ENCODE data around the gene FNBP1.

DNA sequence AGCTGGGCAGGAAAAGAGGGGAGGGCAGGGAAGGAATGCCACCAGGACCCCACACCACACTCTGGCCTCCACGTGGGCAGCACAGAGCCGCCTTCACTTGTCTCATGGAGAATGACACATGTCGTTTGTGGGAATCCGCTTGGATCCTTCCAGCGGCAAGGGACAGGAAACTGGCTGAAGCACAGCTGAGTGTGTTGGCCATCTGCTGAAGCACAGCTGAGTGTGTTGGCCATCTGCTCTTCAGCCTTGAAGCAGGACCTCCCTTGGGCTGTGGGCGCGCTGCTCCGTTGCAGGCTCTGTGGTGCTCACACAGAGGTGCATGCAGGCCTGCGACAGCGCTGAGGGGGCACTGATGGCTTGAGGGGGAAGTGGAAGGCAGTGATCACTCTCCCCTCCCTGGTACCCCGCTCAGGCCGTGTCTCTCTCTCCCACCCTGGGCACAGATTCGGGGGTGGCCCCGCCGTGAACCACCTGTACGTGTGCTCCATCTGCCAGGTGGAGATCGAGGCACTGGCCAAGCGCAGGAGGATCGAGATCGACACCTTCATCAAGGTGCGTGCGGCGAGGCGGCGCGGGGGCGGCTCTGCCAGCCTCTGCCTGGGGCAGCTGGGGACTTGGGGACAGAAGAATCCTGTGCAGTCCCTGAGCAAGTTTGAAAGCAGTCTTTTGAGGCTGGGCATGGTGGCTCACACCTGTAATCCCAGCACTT is 167.1 kb downstream of the FNBP1 start:
- TF ChIP-seq CTCF (CRISPR knock-in tag; IDR thresholded peaks at IDR 0.05) = no peak
- TF ChIP-seq FOXP4 (CRISPR knock-in tag; IDR thresholded peaks at IDR 0.05) = no peak
- TF ChIP-seq NR2F1 (CRISPR knock-in tag; IDR thresholded peaks at IDR 0.05) = no peak
- no peak for TF ChIP-seq MYC (CRISPR knock-in tag; IDR thresholded peaks at IDR 0.05; ENCODE audit: borderline replicate concordance)
- no peak for TF ChIP-seq ZNF18 (CRISPR knock-in tag; IDR thresholded peaks at IDR 0.05; ENCODE audit: insufficient replicate concordance)
- no peak for TF ChIP-seq PITX1 (CRISPR knock-in tag; IDR thresholded peaks at IDR 0.05)
- TF ChIP-seq ZNF549 (CRISPR knock-in tag; IDR thresholded peaks at IDR 0.05) = no peak
- TF ChIP-seq GMEB2 (CRISPR knock-in tag; IDR thresholded peaks at IDR 0.05; ENCODE audit: low read depth) = no peak
- TF ChIP-seq KDM5A (IDR thresholded peaks at IDR 0.05; ENCODE audit: borderline replicate concordance, low read length) = no peak
- no peak for TF ChIP-seq CBX1 (IDR thresholded peaks at IDR 0.05; ENCODE audit: low read depth)
- TF ChIP-seq ZNF274 (CRISPR knock-in tag; IDR thresholded peaks at IDR 0.05) = no peak
- no peak for TF ChIP-seq TAF1 (CRISPR knock-in tag; IDR thresholded peaks at IDR 0.05)
- no peak for TF ChIP-seq FOXJ3 (CRISPR knock-in tag; IDR thresholded peaks at IDR 0.05; ENCODE audit: borderline replicate concordance)
